H9 (cell line): ENCODE results near the gene AFAP1L1. TPM values are rescaled to one million over a fixed set of nuclear protein-coding genes. Genes with fewer than 3 reads are reported as not detected.

Experiments used
- DNase-seq: peaks from one replicate; pipeline ENCODE4 v3.0.0-alpha.2; 2017
- H2AFZ ChIP-seq: one replicate; pipeline ENCODE4 v1.6.1; 2013; ENCODE audit warnings: mild to moderate bottlenecking, low read length, control low read depth, moderate library complexity
- H2AK5ac ChIP-seq: 2 replicates; pipeline ENCODE4 v1.6.1; 2013; ENCODE audit warnings: low read length, control low read depth, mixed read lengths; ENCODE audit not compliant: insufficient read length
- H2BK120ac ChIP-seq: one replicate; pipeline ENCODE4 v1.6.1; 2013; ENCODE audit warnings: low read depth, mild to moderate bottlenecking, low read length, control low read depth, inconsistent platforms; ENCODE audit not compliant: poor library complexity, severe bottlenecking
- H2BK12ac ChIP-seq: 2 replicates; pipeline ENCODE4 v1.6.1; 2013; ENCODE audit warnings: low read length, control low read depth, mixed read lengths, low read depth; ENCODE audit not compliant: insufficient read length
- H2BK15ac ChIP-seq: 2 replicates; pipeline ENCODE4 v1.6.1; 2013; ENCODE audit warnings: low read depth, low read length, control low read depth
- H2BK20ac ChIP-seq: one replicate; pipeline ENCODE4 v1.6.1; 2013; ENCODE audit warnings: low read depth, mild to moderate bottlenecking, low read length, control low read depth, inconsistent platforms; ENCODE audit not compliant: poor library complexity, severe bottlenecking
- H2BK5ac ChIP-seq: 2 replicates; pipeline ENCODE4 v1.6.1; 2013; ENCODE audit warnings: low read length, control low read depth, mixed read lengths; ENCODE audit not compliant: insufficient read length
- H3K14ac ChIP-seq: 2 replicates; pipeline ENCODE4 v1.6.1; 2013; ENCODE audit warnings: low read length, control low read depth; ENCODE audit not compliant: insufficient read depth
- H3K18ac ChIP-seq: 2 replicates; pipeline ENCODE4 v1.6.1; 2013; ENCODE audit warnings: low read depth, mild to moderate bottlenecking, mixed read lengths, low read length, control low read depth; ENCODE audit not compliant: insufficient read length
- H3K23ac ChIP-seq: 2 replicates; pipeline ENCODE4 v1.6.1; 2013; ENCODE audit warnings: low read length, control low read depth, mixed read lengths, low read depth; ENCODE audit not compliant: insufficient read length
- H3K23me2 ChIP-seq: 2 replicates; pipeline ENCODE4 v1.6.1; 2013; ENCODE audit warnings: low read depth, mild to moderate bottlenecking, mixed read lengths, low read length, control low read depth; ENCODE audit not compliant: insufficient read length, poor library complexity, severe bottlenecking
- H3K27ac ChIP-seq: 2 replicates; pipeline ENCODE4 v1.5.1; 2013; ENCODE audit warnings: low read length, control low read depth, mixed read lengths, low read depth; ENCODE audit not compliant: insufficient read length
- H3K27me3 ChIP-seq: 2 replicates; pipeline ENCODE4 v1.6.1; 2013; ENCODE audit warnings: low read length, control low read depth, inconsistent platforms; ENCODE audit not compliant: insufficient read depth
- H3K4ac ChIP-seq: 2 replicates; pipeline ENCODE4 v1.6.1; 2013; ENCODE audit warnings: low read depth, mild to moderate bottlenecking, control low read depth, inconsistent platforms, low read length, moderate library complexity
- H3K4me1 ChIP-seq: 2 replicates; pipeline ENCODE4 v1.6.1; 2013; ENCODE audit warnings: low read length, control low read depth, inconsistent platforms; ENCODE audit not compliant: insufficient read depth
- H3K4me2 ChIP-seq: 2 replicates; pipeline ENCODE4 v1.6.1; 2013; ENCODE audit warnings: low read length, control low read depth, mixed read lengths; ENCODE audit not compliant: insufficient read length, insufficient read depth
- H3K56ac ChIP-seq: 2 replicates; pipeline ENCODE4 v1.6.1; 2013; ENCODE audit warnings: low read depth, mild to moderate bottlenecking, mixed read lengths, low read length, control low read depth; ENCODE audit not compliant: insufficient read length
- H3K79me1 ChIP-seq: 2 replicates; pipeline ENCODE4 v1.6.1; 2013; ENCODE audit warnings: low read depth, mild to moderate bottlenecking, moderate library complexity, low read length, control low read depth, inconsistent platforms; ENCODE audit not compliant: insufficient read depth, poor library complexity, severe bottlenecking
- H3K79me2 ChIP-seq: 2 replicates; pipeline ENCODE4 v1.6.1; 2013; ENCODE audit warnings: low read length, control low read depth, inconsistent platforms; ENCODE audit not compliant: insufficient read depth
- H3K9ac ChIP-seq: 2 replicates; pipeline ENCODE4 v1.6.1; 2013; ENCODE audit warnings: low read length, control low read depth, mixed read lengths; ENCODE audit not compliant: insufficient read length; ENCODE audit errors: extremely low read depth
- H3K9me3 ChIP-seq: one replicate; pipeline ENCODE4 v1.6.1; 2013; ENCODE audit warnings: low read depth, low read length, inconsistent platforms; ENCODE audit not compliant: control insufficient read depth
- H3T11ph ChIP-seq: one replicate; pipeline ENCODE4 v1.6.1; 2013; ENCODE audit warnings: mild to moderate bottlenecking, low read length, control low read depth, inconsistent platforms
- H4K20me1 ChIP-seq: one replicate; pipeline ENCODE4 v1.6.1; 2013; ENCODE audit not compliant: control insufficient read depth, insufficient read length, insufficient read depth
- H4K5ac ChIP-seq: 2 replicates; pipeline ENCODE4 v1.6.1; 2013; ENCODE audit warnings: low read depth, mild to moderate bottlenecking, mixed read lengths, low read length, control low read depth; ENCODE audit not compliant: insufficient read length
- H4K8ac ChIP-seq: replicated peaks from 2 replicates; pipeline ENCODE4 v1.6.1; 2013; ENCODE audit warnings: low read length, control low read depth, mixed read lengths, low read depth; ENCODE audit not compliant: insufficient read length
- H4K91ac ChIP-seq: 2 replicates; pipeline ENCODE4 v1.6.1; 2013; ENCODE audit warnings: low read depth, mild to moderate bottlenecking, moderate library complexity, mixed read lengths, low read length, control low read depth; ENCODE audit not compliant: insufficient read length
- H3K27ac Mint-ChIP-seq, 3 experiments: 2 replicates in 2 of 3; 3 replicates in 1 of 3; pipeline ENCODE4 v1.8.0; 2020 to 2021; ENCODE audit warnings: mixed read lengths in 3 of 3, mild to moderate bottlenecking in 1 of 3, moderate library complexity in 1 of 3
- H3K27me3 Mint-ChIP-seq: 2 replicates; pipeline ENCODE4 v1.8.0; 2021; ENCODE audit warnings: low read depth, mild to moderate bottlenecking, moderate library complexity, mixed read lengths
- H3K36me3 Mint-ChIP-seq, 3 experiments: 2 replicates in 2 of 3; 3 replicates in 1 of 3; pipeline ENCODE4 v1.8.0; 2020 to 2021; ENCODE audit warnings: low read depth in 3 of 3, mixed read lengths in 3 of 3; ENCODE audit not compliant: insufficient read depth in 1 of 3
- H3K4me1 Mint-ChIP-seq, 2 experiments: 2 replicates each; pipeline ENCODE4 v1.8.0; 2020; ENCODE audit warnings: mixed read lengths in 2 of 2
- H3K4me3 Mint-ChIP-seq, 2 experiments: 2 replicates in 1 of 2; 3 replicates in 1 of 2; pipeline ENCODE4 v1.8.0; 2020 to 2021; ENCODE audit warnings: mild to moderate bottlenecking in 2 of 2, mixed read lengths in 2 of 2, moderate library complexity in 1 of 2
- H3K9me3 Mint-ChIP-seq, 2 experiments: 2 replicates in 1 of 2; 3 replicates in 1 of 2; pipeline ENCODE4 v1.8.0; 2020; ENCODE audit warnings: mild to moderate bottlenecking in 2 of 2, mixed read lengths in 2 of 2, moderate library complexity in 1 of 2
- WGBS: extraction: QIAGEN DNeasy Blood & Tissue Kit; methylation state at CpG from one replicate; pipeline ENCODE4 v1.1.7; 2013; ENCODE audit warnings: missing lambda C conversion rate, low lambda C conversion rate, mixed read lengths; ENCODE audit not compliant: insufficient read length; ENCODE audit errors: extremely low coverage; 5-methylcytosine and 5-hydroxymethylcytosine counted together
- total RNA-seq: library from RNA; stranded (reverse); gene quantifications from 2 replicates; pipeline ENCODE4 v1.2.1, GENCODE V29; 2021
- TF ChIP-seq, protein P1 (sequence below): fragments of 200-600 bp; sonication (generic); conservative IDR thresholded peaks from 3 replicates; pipeline ENCODE4 v1.8.0; 2021; ENCODE audit warnings: antibody characterized with exemption, mild to moderate bottlenecking

AFAP1L1 gene
- total RNA-seq, 1 experiment from 2014 or later: 1.8 TPM

DNA sequence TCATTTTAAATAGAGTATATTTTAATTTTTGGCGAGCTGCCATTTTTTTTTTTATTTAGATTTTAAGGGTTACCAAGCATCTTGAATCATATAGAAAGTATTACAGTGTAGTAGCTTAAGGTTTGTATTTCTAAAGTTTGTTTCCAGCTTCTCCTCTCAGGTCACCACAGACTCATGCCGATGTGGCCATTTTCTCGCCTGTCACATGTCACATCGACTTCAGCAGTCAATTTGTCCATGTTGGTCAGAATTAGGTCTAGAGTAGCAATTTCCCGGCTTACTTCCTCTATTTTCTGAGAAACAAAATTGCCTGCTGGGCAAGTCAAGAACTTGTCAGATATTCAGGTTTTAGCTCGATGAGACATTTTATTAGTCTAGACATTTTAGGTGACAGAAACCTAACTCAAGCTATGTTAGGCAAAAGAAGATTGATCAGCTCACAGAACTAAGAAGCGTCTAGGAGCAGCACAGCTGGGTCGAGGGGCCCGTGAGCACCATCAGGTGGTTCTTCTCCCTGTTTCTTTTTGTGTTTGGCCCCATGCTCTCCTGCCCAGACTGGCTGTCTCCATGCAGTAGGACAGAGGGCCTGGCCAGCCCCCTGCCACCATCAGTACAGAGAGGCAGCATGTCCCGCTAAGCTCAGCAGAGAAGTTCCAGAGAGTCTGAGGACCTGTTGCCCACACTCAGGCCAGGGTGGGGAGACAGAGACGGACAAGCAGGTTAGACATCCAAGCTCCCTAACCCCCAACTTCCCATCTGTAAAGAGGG is 48.4 kb upstream of the AFAP1L1 start:
- H4K91ac ChIP-seq: no peak overlapping the region

More for the DNA sequence above, 48.4 kb upstream of the AFAP1L1 start:
- Histone ChIP-seq H2AK5ac (no peak overlapping the region), H2BK20ac (no peak overlapping the region), H4K5ac (no peak overlapping the region), H2BK120ac (no peak overlapping the region), H3K4ac (no peak overlapping the region), H3K9me3 (no peaks in the 10 kb centered on the region), H3K27me3 (no peaks in the 10 kb centered on the region), H4K20me1 (no peaks in the 10 kb centered on the region), H3K23me2 (no peaks in the 10 kb centered on the region), H3K4me2 (no peak overlapping the region), H3K79me2 (no peaks in the 10 kb centered on the region), H2BK5ac (no peak overlapping the region), H2BK12ac (no peak overlapping the region), H2BK15ac (no peak overlapping the region), H3K14ac (no peak overlapping the region), H3K23ac (no peak overlapping the region), H3K79me1 (no peaks in the 10 kb centered on the region), H3K18ac (no peak overlapping the region), H4K8ac (no peak overlapping the region), H3K9ac (no peak overlapping the region), H2AFZ (no peak overlapping the region), H3K4me1 (no peaks in the 10 kb centered on the region), H3K56ac (no peak overlapping the region), H3T11ph (no peak overlapping the region), H3K27ac (no peak overlapping the region)
- no peak for DNase-seq
- H3K27me3 Mint-ChIP-seq: peaks cover 2% of the 10 kb centered on the region
- H3K4me1 Mint-ChIP-seq: no peaks in the 10 kb centered on the region
- no peaks in the 10 kb centered on the region for H3K36me3 Mint-ChIP-seq
- no CpG with 5 or more reads among the region's 11 CpGs for WGBS
- H3K4me3 Mint-ChIP-seq: no peak overlapping the region
- no peaks in the 10 kb centered on the region for H3K9me3 Mint-ChIP-seq
- TF ChIP-seq, protein P1, sequence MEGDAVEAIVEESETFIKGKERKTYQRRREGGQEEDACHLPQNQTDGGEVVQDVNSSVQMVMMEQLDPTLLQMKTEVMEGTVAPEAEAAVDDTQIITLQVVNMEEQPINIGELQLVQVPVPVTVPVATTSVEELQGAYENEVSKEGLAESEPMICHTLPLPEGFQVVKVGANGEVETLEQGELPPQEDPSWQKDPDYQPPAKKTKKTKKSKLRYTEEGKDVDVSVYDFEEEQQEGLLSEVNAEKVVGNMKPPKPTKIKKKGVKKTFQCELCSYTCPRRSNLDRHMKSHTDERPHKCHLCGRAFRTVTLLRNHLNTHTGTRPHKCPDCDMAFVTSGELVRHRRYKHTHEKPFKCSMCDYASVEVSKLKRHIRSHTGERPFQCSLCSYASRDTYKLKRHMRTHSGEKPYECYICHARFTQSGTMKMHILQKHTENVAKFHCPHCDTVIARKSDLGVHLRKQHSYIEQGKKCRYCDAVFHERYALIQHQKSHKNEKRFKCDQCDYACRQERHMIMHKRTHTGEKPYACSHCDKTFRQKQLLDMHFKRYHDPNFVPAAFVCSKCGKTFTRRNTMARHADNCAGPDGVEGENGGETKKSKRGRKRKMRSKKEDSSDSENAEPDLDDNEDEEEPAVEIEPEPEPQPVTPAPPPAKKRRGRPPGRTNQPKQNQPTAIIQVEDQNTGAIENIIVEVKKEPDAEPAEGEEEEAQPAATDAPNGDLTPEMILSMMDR: no peak
- no peak overlapping the region for H3K27ac Mint-ChIP-seq
